ENCODE data around the gene FRMD4A. TPM values are rescaled to one million over a fixed set of nuclear protein-coding genes. Genes with fewer than 3 reads are reported as not detected.

FRMD4A gene
- total RNA-seq, 2 experiments from 2014 or later: 0.82 to 0.94 TPM

DNA sequence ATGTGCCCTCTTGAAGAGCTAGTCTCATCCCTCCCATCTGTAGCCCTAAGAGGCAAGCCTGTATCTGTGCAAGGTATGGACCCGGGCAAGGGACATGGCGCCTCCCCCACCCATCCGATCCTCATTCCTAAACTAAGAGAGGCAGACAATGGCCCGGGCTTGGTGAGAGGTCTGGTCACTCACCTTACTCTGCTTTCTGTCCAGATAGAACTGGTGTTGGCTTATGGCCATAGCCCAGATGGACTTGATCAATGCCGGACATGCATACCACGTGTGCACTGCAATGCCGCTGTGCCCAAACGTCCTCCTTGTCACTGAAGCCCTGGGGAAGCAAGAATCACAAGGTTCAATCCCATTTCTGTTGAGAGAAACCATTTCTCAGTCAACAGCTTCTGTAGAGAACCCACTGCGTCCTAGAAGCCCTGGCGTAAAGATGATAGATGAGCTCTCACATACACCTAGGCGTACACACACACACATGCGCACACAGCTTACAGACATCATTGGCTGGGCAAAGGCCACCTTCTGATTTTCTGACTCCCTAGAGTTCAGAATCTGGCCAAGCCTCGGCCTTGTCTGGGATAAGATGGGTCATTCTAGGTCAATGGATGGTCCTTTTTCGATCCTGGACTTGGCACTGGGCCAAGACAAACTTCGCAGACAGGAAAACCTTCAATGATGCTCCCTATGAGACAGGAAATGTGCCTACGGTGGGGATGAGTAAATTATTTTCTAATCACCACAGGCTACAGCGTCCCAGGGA, 629.4 kb downstream of the FRMD4A start:
- CTCF ChIA-PET: no interaction called here
- DNase-seq (no peak), ATAC-seq (no peak)
- Mint-ChIP-seq H3K9me3 (ENCODE audit: insufficient read depth) (no peaks in the 10 kb centered on the region), H3K27me3 (ENCODE audit: low read depth) (peaks cover 18% of the 10 kb centered on the region), H3K27ac (no peak overlapping the region), H3K4me3 (no peak overlapping the region), H3K4me1 (ENCODE audit: low read depth) (no peaks in the 10 kb centered on the region), H3K36me3 (ENCODE audit: low read depth) (no peaks in the 10 kb centered on the region)
- POLR2A ChIA-PET: no interaction called here

DNA sequence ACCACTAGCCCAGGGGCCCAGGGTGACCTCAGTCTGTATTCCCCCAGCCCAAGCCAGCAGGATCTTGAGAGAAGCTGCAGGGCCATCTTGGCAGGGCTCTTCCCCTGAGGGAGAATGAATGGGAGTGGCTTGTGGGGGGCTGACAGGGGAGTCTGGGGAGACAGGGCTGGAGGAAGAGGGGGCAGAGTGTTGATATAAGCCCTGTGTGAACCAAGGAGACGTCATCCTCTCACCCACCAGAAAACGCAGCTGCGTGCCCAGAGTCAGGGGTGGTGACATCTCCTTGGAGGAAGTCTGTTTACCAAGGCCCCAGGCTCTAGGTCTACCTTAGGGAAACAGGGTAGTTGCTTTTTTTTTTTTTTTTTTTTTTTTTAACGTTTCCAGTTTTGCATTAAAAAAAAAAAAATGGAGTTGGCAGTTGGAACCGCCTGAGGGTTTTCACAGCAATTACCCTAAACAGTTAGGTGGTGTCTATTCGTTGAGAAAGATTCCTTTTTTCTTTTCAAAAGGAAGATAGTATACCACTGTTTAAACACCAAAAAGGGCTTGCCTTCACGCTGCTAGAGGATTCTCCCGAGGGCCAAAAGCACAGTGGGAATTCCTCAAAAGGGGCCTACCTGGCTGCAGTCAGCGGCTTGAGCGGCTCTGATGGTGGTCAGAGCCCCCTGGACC, 630.1 kb downstream of the FRMD4A start:
- H3K27ac Mint-ChIP-seq: no peak overlapping the region
- ChIA-PET POLR2A (no interaction called here), CTCF (no interaction called here)
- no peak for DNase-seq
- peaks cover 14% of the 10 kb centered on the region for H3K27me3 Mint-ChIP-seq (ENCODE audit: low read depth)
- H3K4me1 Mint-ChIP-seq (ENCODE audit: low read depth): no peaks in the 10 kb centered on the region
- no peaks in the 10 kb centered on the region for H3K9me3 Mint-ChIP-seq (ENCODE audit: insufficient read depth)
- ATAC-seq: no peak
- no peak overlapping the region for H3K4me3 Mint-ChIP-seq
- no peaks in the 10 kb centered on the region for H3K36me3 Mint-ChIP-seq (ENCODE audit: low read depth)

DNA sequence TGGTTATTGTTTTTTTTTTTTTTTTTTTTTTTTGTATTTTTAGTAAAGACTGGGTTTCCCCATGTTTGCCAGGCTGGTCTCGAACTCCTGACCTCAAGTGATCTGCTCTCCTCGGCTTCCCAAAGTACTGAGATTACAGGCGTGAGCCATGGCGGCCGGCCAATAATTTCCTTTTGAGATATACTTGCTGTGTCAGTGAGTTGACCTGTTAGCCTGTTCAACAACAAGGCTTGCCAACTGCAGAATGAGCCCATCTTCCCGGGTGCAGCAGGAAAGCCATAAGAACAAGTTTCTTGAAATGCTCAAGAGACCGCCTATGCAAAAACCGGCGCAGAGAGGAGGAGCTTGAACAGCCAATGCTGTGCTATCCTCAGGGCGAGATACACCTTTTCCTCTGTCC, 631.5 kb downstream of the FRMD4A start:
- no peaks in the 10 kb centered on the region for H3K9me3 Mint-ChIP-seq (ENCODE audit: insufficient read depth)
- POLR2A ChIA-PET: no interaction called here
- H3K27me3 Mint-ChIP-seq (ENCODE audit: low read depth): peaks cover 4% of the 10 kb centered on the region
- H3K4me1 Mint-ChIP-seq (ENCODE audit: low read depth): no peaks in the 10 kb centered on the region
- CTCF ChIA-PET: no interaction called here
- no peak for DNase-seq
- no peak overlapping the region for H3K27ac Mint-ChIP-seq
- H3K36me3 Mint-ChIP-seq (ENCODE audit: low read depth): no peaks in the 10 kb centered on the region
- no peak for ATAC-seq
- H3K4me3 Mint-ChIP-seq: no peak overlapping the region

DNA sequence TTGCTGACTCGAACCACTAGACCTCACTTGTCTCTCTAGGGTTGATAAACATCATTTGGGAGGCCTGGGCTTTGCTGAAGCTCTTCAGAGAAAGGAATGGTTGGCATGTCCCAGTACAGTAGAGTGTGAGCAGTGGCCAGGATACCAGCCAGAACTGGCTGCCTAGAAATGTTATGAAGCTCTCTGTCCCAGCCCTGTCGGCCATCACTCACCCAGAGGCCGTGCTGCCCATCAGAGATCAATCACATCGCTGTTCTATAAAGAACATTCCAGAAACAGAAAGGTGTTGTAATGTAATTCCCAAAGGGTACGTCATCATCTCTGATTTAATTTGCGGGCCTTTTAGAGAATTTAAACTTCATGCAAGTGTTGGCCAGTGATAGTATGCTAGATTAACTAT, 632.5 kb downstream of the FRMD4A start:
- Mint-ChIP-seq H3K27ac (no peak overlapping the region), H3K4me3 (no peak overlapping the region), H3K27me3 (ENCODE audit: low read depth) (no peaks in the 10 kb centered on the region), H3K4me1 (ENCODE audit: low read depth) (no peaks in the 10 kb centered on the region), H3K36me3 (ENCODE audit: low read depth) (no peaks in the 10 kb centered on the region), H3K9me3 (ENCODE audit: insufficient read depth) (no peaks in the 10 kb centered on the region)
- DNase-seq (no peak), ATAC-seq (no peak)
- ChIA-PET CTCF (no interaction called here), POLR2A (no interaction called here)

DNA sequence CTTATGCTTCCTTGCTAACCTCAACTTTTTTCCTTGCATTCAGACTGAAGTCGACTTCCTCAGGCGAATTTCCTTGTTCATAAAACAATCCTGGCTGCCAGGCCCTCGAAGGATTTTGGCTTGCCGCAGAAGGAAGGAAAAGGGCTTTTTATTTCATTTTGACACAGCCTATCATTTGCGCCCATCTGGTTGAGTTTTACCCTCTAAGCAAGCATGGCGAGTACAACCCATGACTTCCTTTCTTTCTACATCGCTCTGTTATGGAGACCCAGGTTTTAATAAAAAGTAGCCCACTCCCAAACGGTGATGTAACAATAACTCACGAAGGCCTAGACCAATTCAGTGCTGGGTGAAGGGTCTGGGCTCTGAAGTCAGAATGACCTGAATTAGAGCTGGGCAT, 634.7 kb downstream of the FRMD4A start:
- ChIA-PET CTCF (no interaction called here), POLR2A (no interaction called here)
- DNase-seq: no peak
- Mint-ChIP-seq H3K9me3 (ENCODE audit: insufficient read depth) (no peaks in the 10 kb centered on the region), H3K36me3 (ENCODE audit: low read depth) (no peaks in the 10 kb centered on the region), H3K27me3 (ENCODE audit: low read depth) (no peaks in the 10 kb centered on the region), H3K4me1 (ENCODE audit: low read depth) (no peaks in the 10 kb centered on the region), H3K4me3 (no peak overlapping the region), H3K27ac (no peak overlapping the region)
- no peak for ATAC-seq

DNA sequence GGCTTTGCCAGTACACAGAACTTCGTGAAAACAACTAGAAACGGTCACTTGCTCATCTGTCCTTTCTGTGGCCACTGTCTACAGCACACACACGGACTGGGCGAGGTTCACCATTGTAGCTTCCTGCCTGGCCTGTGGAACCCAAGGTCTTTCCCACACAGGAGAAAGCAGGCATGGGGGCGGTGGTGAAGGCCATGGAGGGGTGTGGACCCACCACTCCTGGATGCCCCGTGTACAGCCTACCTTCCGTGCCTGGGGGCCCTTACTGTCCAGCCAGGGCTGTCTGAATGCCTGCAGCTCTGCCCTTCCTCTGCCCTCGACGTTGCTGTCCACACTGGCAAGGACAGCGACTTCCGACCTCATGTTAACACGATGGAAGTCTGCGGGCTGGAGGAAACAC, 635.1 kb downstream of the FRMD4A start:
- ChIA-PET CTCF (no interaction called here), POLR2A (no interaction called here)
- DNase-seq (no peak), ATAC-seq (no peak)
- Mint-ChIP-seq H3K36me3 (ENCODE audit: low read depth) (no peaks in the 10 kb centered on the region), H3K4me1 (ENCODE audit: low read depth) (no peaks in the 10 kb centered on the region), H3K27me3 (ENCODE audit: low read depth) (no peaks in the 10 kb centered on the region), H3K9me3 (ENCODE audit: insufficient read depth) (no peaks in the 10 kb centered on the region), H3K27ac (no peak overlapping the region), H3K4me3 (no peak overlapping the region)

DNA sequence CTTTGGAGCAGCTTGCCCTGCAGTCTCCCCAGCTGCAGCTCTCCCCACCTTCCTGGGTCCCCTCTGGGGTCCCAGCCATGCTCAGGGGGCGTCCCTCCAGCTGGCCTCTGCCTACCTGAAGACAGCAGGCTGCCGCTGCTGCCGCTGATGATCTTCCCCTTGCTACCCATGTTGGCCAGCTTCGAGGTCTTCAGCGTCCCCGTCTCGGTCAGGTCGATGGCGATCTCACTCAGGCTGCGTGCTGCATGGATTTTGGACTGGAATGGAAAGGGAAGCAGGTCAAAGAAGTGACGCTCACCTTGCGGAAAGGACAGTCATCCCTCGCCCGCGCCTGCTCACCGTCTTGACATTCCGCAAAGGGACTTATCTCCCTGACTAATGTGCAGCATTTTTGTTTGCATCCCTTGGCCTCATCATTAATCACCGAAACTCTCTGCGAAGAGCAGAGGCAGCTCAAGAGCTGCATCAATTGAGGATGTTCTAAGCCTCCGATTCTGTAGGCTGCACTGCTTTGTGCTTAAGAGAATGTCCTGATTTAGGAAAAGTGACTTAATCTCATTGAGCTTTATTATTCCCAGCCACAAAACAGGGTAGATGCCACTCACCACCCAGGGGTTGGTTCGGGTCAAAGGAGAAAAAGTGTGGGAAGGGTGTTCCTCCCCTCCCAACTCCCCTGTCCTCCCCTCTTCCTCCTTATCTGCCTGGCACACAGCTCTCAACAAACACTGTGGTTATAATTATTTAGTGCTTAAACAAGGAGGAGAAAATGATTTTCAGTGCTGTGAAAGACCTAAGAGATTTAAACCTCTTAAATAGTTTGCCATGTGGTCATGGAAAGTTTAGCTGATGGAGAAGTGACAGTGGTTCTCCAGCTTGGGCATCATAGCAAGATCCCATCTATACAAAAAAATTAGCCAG, 636.7 kb downstream of the FRMD4A start:
- H3K4me3 Mint-ChIP-seq: no peak overlapping the region
- CTCF ChIA-PET: no interaction called here
- DNase-seq: no peak

DNA sequence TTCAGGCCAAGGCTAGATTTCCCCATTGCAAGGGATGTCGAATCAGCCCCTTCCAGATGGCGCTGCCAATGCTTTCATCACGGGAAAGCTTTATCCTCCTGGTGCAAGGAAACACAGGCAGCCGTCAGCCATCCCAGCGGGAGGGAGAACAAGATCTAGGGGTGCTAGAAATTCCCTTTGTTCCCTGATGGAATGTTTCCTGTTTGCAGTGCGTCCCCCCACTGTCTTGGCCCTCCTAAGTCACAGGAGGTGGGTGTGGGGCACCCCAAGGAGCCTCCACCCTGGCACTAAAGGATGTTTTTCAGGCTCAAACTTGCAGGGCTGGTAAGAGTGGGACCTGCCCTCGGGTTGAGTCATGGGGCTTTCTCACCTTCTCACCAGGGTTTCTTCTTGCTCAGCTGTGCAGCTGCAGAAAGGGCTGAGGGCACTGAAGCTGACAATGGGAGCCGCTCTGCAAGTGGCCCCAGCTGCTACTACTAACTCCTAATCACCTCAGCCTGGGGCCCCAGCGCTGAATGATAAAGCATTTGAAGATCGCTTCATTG, 640.4 kb downstream of the FRMD4A start:
- Mint-ChIP-seq H3K4me3 (no peak overlapping the region), H3K36me3 (ENCODE audit: low read depth) (no peaks in the 10 kb centered on the region), H3K4me1 (ENCODE audit: low read depth) (no peaks in the 10 kb centered on the region), H3K27ac (no peak overlapping the region), H3K27me3 (ENCODE audit: low read depth) (no peaks in the 10 kb centered on the region), H3K9me3 (ENCODE audit: insufficient read depth) (no peaks in the 10 kb centered on the region)
- ATAC-seq (no peak), DNase-seq (no peak)
- ChIA-PET CTCF (no interaction called here), POLR2A (no interaction called here)

More for the DNA sequence above, 636.7 kb downstream of the FRMD4A start:
- H3K36me3 Mint-ChIP-seq (ENCODE audit: low read depth): no peaks in the 10 kb centered on the region
- no peaks in the 10 kb centered on the region for H3K27me3 Mint-ChIP-seq (ENCODE audit: low read depth)
- POLR2A ChIA-PET: no interaction called here
- H3K27ac Mint-ChIP-seq: no peak overlapping the region
- H3K4me1 Mint-ChIP-seq (ENCODE audit: low read depth): no peaks in the 10 kb centered on the region
- no peaks in the 10 kb centered on the region for H3K9me3 Mint-ChIP-seq (ENCODE audit: insufficient read depth)
- ATAC-seq: no peak

DNA sequence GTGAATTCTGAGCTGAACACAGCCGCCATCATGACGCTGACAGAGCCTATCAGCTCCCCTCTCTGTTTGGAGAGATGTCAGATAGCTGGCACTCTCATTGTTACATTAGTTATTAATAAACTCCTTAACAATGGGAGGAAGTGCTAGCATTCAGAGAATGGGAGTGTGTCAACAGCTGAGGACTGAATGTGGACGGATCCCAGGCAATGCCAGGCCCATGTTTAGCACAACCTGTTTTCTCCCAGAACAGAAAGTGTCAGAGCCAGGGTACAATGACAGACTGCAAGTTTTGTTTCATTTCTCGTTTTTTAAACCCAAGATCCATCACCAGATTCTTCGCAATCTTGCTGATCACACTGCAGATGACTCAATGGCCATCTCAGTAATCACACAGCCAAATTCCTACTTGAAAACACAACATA, 644.4 kb downstream of the FRMD4A start:
- Mint-ChIP-seq H3K36me3 (ENCODE audit: low read depth) (no peaks in the 10 kb centered on the region), H3K4me1 (ENCODE audit: low read depth) (no peaks in the 10 kb centered on the region), H3K4me3 (no peak overlapping the region), H3K27ac (no peak overlapping the region), H3K9me3 (ENCODE audit: insufficient read depth) (no peaks in the 10 kb centered on the region), H3K27me3 (ENCODE audit: low read depth) (no peaks in the 10 kb centered on the region)
- POLR2A ChIA-PET: no interaction called here
- ATAC-seq: no peak
- DNase-seq: no peak
- CTCF ChIA-PET: no interaction called here

DNA sequence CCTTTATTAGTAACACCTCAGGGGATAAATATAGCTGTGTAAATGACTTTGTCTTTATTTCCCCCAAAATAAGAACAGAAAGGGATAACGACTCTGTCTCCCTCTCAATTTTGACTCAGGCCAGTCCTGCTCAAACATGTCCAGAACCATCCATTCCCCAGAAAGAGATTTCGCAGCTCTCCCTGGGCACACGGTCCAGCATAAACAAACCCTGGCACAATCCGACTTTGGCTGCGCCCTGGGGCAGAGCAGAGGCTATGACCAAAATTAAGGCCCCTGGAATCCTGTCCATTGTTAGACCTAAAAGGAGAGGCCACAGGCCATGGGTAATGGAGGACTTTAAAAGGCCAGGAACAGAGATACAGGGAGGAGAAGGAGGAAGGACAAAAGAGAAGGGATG, 644.8 kb downstream of the FRMD4A start:
- DNase-seq (no peak), ATAC-seq (no peak)
- no peak overlapping the region for H3K27ac Mint-ChIP-seq
- H3K27me3 Mint-ChIP-seq (ENCODE audit: low read depth): no peaks in the 10 kb centered on the region
- no peaks in the 10 kb centered on the region for H3K9me3 Mint-ChIP-seq (ENCODE audit: insufficient read depth)
- ChIA-PET POLR2A (no interaction called here), CTCF (no interaction called here)
- H3K4me3 Mint-ChIP-seq: no peak overlapping the region
- H3K4me1 Mint-ChIP-seq (ENCODE audit: low read depth): no peaks in the 10 kb centered on the region
- no peaks in the 10 kb centered on the region for H3K36me3 Mint-ChIP-seq (ENCODE audit: low read depth)

DNA sequence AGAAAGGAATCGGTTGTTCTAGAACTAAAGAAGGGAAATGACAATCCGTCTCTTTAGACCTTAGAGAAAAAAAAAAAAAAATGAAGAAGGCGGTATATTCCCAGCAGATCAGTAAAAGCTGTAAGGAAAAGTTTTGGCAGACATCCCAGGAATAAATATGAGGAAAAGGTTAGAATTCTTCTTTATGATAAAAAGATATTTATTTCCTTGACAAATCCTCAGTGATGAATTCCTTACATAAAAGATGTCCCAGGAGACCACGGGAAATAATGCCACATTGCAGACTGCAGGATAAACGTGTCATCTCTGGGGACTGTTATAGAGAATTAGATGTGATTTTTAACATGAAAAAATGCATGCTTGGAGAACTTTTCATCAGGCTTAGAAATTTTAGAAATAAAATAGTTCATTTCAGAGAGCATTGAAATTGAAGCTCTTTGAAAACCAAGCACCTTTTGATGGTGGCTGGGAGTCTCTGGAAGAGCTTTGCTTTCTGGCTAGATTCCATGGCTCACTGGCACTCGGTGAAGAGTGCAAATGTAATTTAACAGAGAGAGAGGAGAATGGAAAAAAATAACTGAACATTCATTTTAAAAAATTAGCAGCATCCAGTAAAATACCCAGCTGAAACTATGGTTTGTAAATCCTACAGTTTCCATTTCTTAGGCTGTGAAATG, 645.8 kb downstream of the FRMD4A start:
- Mint-ChIP-seq H3K27me3 (ENCODE audit: low read depth) (no peaks in the 10 kb centered on the region), H3K4me1 (ENCODE audit: low read depth) (no peaks in the 10 kb centered on the region), H3K9me3 (ENCODE audit: insufficient read depth) (no peaks in the 10 kb centered on the region), H3K36me3 (ENCODE audit: low read depth) (no peaks in the 10 kb centered on the region), H3K27ac (no peak overlapping the region), H3K4me3 (no peak overlapping the region)
- CTCF ChIA-PET: no interaction called here
- DNase-seq: no peak
- POLR2A ChIA-PET: no interaction called here
- no peak for ATAC-seq

Measured in activated CD8-positive, alpha-beta T cell treated with anti-CD3 and anti-CD28 coated beads, Interleukin-2, amount 10 ng/mL, durations not matched to agents 7 days and 5 days (primary cell).